ENCODE results near the gene PICK1.

- no peak for TF ChIP-seq CTCF (optimal IDR thresholded peaks at IDR 0.05 in 1 of 3, IDR thresholded peaks at IDR 0.05 in 1 of 3, conservative IDR thresholded peaks at IDR 0.05 in 1 of 3; ENCODE audit: extremely low read depth in 1 of 3, insufficient read depth in 2 of 3, low read length in 3 of 3)
- no peak for TF ChIP-seq EZH2 (IDR thresholded peaks at IDR 0.05; ENCODE audit: low read length)
Measured at GRCh38 chr22:38067028-38067415, 9.8 kb downstream of the PICK1 start.

Data from keratinocyte (primary cell).